HL-60/S4 treated with retinoic acid at 250 ng/mL for 4 days and 3 days (cell line): Measurements from ENCODE around the gene AKAP6.

ENCODE experiments used
- in situ Hi-C: fragments of 300-500 bp; cut with MboI; formaldehyde crosslinking; loops from 2 replicates; pipeline ENCODE4 v1.7.0; 2022; ENCODE audit warnings: low sequenced_read_pairs

Gene AKAP6

GRCh38 chr14:32841698-32842097 is 512.6 kb downstream of the AKAP6 start:
- in situ Hi-C loops = no loop called here

- in situ Hi-C loops = no loop called here
Measured at GRCh38 chr14:32846821-32847365, 517.8 kb downstream of the AKAP6 start.

- in situ Hi-C loops = no loop called here
Measured at GRCh38 chr14:32847867-32848266, 518.8 kb downstream of the AKAP6 start.

- in situ Hi-C loops = no loop called here
Measured at GRCh38 chr14:32865827-32866376, 536.8 kb downstream of the AKAP6 start.

GRCh38 chr14:32883188-32883587 is 554.1 kb downstream of the AKAP6 start:
- in situ Hi-C loops = no loop called here
